H1 (cell line): ENCODE measurements around the gene GALT. TPM values are rescaled to one million over a fixed set of nuclear protein-coding genes. Genes with fewer than 3 reads are reported as not detected.

ENCODE experiments used
- CTCF ChIA-PET: fragments of 300-600 bp; sonication (Branson Sonifier 250); formaldehyde crosslinking; loops from one replicate; lab custom pipeline; 2021; ENCODE audit not compliant: partially characterized antibody; lab: Charles Lee
- POLR2A ChIA-PET: fragments of 300-600 bp; sonication (Branson Sonifier 250); formaldehyde crosslinking; loops from one replicate; lab custom pipeline; 2021; ENCODE audit warnings: inconsistent platforms; ENCODE audit not compliant: partially characterized antibody; lab: Charles Lee
- DNase-seq, 2 experiments: peaks; one replicate each; pipeline versions ENCODE4 v3.0.0 to v3.0.0-alpha.2; 2010 to 2022; ENCODE audit warnings: low spot score in 2 of 2, low read depth in 1 of 2, mixed read lengths in 1 of 2
- FAIRE-seq: peaks from 2 replicates; lab custom pipeline; 2011; peaks lifted over from hg19 to GRCh38; lab: Jason Lieb, UNC
- H2AFZ ChIP-seq: 2 replicates; pipeline ENCODE4 v1.8.1; 2012; ENCODE audit warnings: low read length, inconsistent platforms
- H2AK5ac ChIP-seq: 2 replicates; pipeline ENCODE4 v1.6.1; 2013; ENCODE audit warnings: low read depth, low read length
- H2BK120ac ChIP-seq: replicated peaks from 2 replicates; pipeline ENCODE3; 2013; ENCODE audit warnings: low read depth, low read length, inconsistent platforms
- H2BK12ac ChIP-seq: 2 replicates; pipeline ENCODE4 v1.6.1; 2013; ENCODE audit warnings: low read depth, low read length
- H2BK15ac ChIP-seq: 2 replicates; pipeline ENCODE4 v1.6.1; 2013; ENCODE audit warnings: low read length
- H2BK20ac ChIP-seq: 2 replicates; pipeline ENCODE4 v1.6.1; 2013; ENCODE audit warnings: low read length
- H2BK5ac ChIP-seq: 2 replicates; pipeline ENCODE4 v1.6.1; 2013; ENCODE audit warnings: low read depth, low read length
- H3K14ac ChIP-seq: 2 replicates; pipeline ENCODE4 v1.6.1; 2013; ENCODE audit warnings: inconsistent platforms; ENCODE audit not compliant: insufficient read length
- H3K18ac ChIP-seq: 2 replicates; pipeline ENCODE4 v1.6.1; 2013; ENCODE audit warnings: low read length; ENCODE audit errors: extremely low read depth
- H3K23ac ChIP-seq: 2 replicates; pipeline ENCODE4 v1.6.1; 2013; ENCODE audit warnings: inconsistent platforms; ENCODE audit not compliant: insufficient read length
- H3K23me2 ChIP-seq: 2 replicates; pipeline ENCODE4 v1.6.1; 2013; ENCODE audit warnings: low read depth, low read length
- H3K27ac ChIP-seq: 2 replicates; pipeline ENCODE4 v1.6.1; 2011; ENCODE audit warnings: low read depth, low read length, inconsistent platforms
- H3K27me3 ChIP-seq, 4 experiments: replicated peaks in 1 of 4; 1 replicate in 1 of 4; 2 replicates in 3 of 4; pipeline versions ENCODE4 v1.6.1 to v1.8.1; 2011 to 2013; ENCODE audit warnings: low read length in 3 of 4, mild to moderate bottlenecking in 3 of 4, inconsistent platforms in 2 of 4, mixed read lengths in 2 of 4, moderate library complexity in 1 of 4; ENCODE audit not compliant: control insufficient read depth in 3 of 4, insufficient read depth in 3 of 4; ENCODE audit errors: extremely low read depth in 1 of 4
- H3K36me3 ChIP-seq, 4 experiments: 2 replicates each; pipeline versions ENCODE4 v1.6.1 to v1.8.1; 2011 to 2013; ENCODE audit warnings: mild to moderate bottlenecking in 4 of 4, low read length in 3 of 4, moderate library complexity in 2 of 4, control low read depth in 1 of 4, inconsistent platforms in 1 of 4; ENCODE audit not compliant: insufficient read depth in 4 of 4, control insufficient read depth in 2 of 4
- H3K4ac ChIP-seq: replicated peaks from 2 replicates; pipeline ENCODE3; 2013; ENCODE audit warnings: low read length, low read depth, mixed read lengths, inconsistent platforms; ENCODE audit not compliant: insufficient read length
- H3K4me1 ChIP-seq, 4 experiments: replicated peaks in 1 of 4; 1 replicate in 1 of 4; 2 replicates in 3 of 4; pipeline versions ENCODE4 v1.6.1 to v1.8.1; 2011 to 2013; ENCODE audit warnings: low read length in 3 of 4, inconsistent platforms in 2 of 4, mixed read lengths in 1 of 4; ENCODE audit not compliant: insufficient read depth in 4 of 4, control insufficient read depth in 3 of 4
- H3K4me2 ChIP-seq, 2 experiments: 2 replicates each; pipeline versions ENCODE4 v1.6.1 to v1.8.1; 2011 to 2013; ENCODE audit warnings: low read depth in 2 of 2, low read length in 2 of 2, control low read depth in 1 of 2, inconsistent platforms in 1 of 2, mild to moderate bottlenecking in 1 of 2; ENCODE audit not compliant: insufficient read depth in 1 of 2
- H3K4me3 ChIP-seq, 4 experiments: fragments of 200-600, 300-600 bp in 1 of 4; sonication (generic), shearing (Covaris generic), sonication (Bioruptor Twin) in 1 of 4; 2 replicates each; pipeline versions ENCODE4 v1.5.1 to v1.8.1; 2011 to 2016; ENCODE audit warnings: low read length in 4 of 4, low read depth in 3 of 4, control low read depth in 2 of 4, inconsistent platforms in 2 of 4, mild to moderate bottlenecking in 2 of 4, mixed read lengths in 1 of 4, moderate library complexity in 1 of 4; ENCODE audit not compliant: insufficient read depth in 2 of 4; ENCODE audit errors: extremely low read depth in 1 of 4
- H3K56ac ChIP-seq: replicated peaks from 2 replicates; pipeline ENCODE3; 2013; ENCODE audit warnings: low read depth, mild to moderate bottlenecking, mixed read lengths, low read length, inconsistent platforms; ENCODE audit not compliant: insufficient read length
- H3K79me1 ChIP-seq: 2 replicates; pipeline ENCODE4 v1.6.1; 2013; ENCODE audit warnings: low read depth, low read length, control low read depth
- H3K79me2 ChIP-seq, 2 experiments: 2 replicates each; pipeline versions ENCODE4 v1.6.1 to v1.8.1; 2012 to 2013; ENCODE audit warnings: low read length in 2 of 2, mild to moderate bottlenecking in 2 of 2, inconsistent platforms in 1 of 2; ENCODE audit not compliant: insufficient read depth in 2 of 2, control insufficient read depth in 1 of 2
- H3K9ac ChIP-seq, 4 experiments: replicated peaks in 1 of 4; 1 replicate in 1 of 4; 2 replicates in 3 of 4; pipeline versions ENCODE4 v1.6.1 to v1.8.1; 2011 to 2013; ENCODE audit warnings: low read depth in 3 of 4, low read length in 3 of 4, control low read depth in 2 of 4, mild to moderate bottlenecking in 2 of 4, moderate library complexity in 2 of 4, inconsistent platforms in 1 of 4; ENCODE audit errors: extremely low read depth in 1 of 4
- H3K9me3 ChIP-seq, 2 experiments: 2 replicates each; pipeline versions ENCODE4 v1.6.1 to v1.8.1; 2012 to 2013; ENCODE audit warnings: mild to moderate bottlenecking in 2 of 2, moderate library complexity in 2 of 2, control low read depth in 1 of 2, inconsistent platforms in 1 of 2, low read depth in 1 of 2, low read length in 1 of 2, mixed read lengths in 1 of 2; ENCODE audit not compliant: insufficient read depth in 2 of 2
- H4K20me1 ChIP-seq, 2 experiments: replicated peaks in 1 of 2; 2 replicates each; pipeline versions ENCODE3 to v1.8.1; 2011 to 2013; ENCODE audit warnings: inconsistent platforms in 2 of 2, low read length in 2 of 2, mild to moderate bottlenecking in 1 of 2; ENCODE audit not compliant: insufficient read depth in 2 of 2, control insufficient read depth in 1 of 2
- H4K5ac ChIP-seq: 2 replicates; pipeline ENCODE4 v1.6.1; 2013; ENCODE audit warnings: low read length, low read depth, mixed read lengths, inconsistent platforms; ENCODE audit not compliant: insufficient read length
- H4K8ac ChIP-seq: 2 replicates; pipeline ENCODE4 v1.8.0; 2013; ENCODE audit warnings: mild to moderate bottlenecking, moderate library complexity, low read length, inconsistent platforms; ENCODE audit not compliant: insufficient read depth; ENCODE audit errors: extremely low read depth
- H4K91ac ChIP-seq: replicated peaks from 2 replicates; pipeline ENCODE3; 2013; ENCODE audit warnings: low read length, mixed read lengths, inconsistent platforms; ENCODE audit not compliant: insufficient read length
- CBX5 ChIP-seq: fragments of 300-800, 300-1000 bp; sonication (generic); IDR thresholded peaks from 2 replicates; pipeline ENCODE4 v1.7.1; 2016; ENCODE audit warnings: antibody characterized with exemption, low read length, low read depth
- CBX8 ChIP-seq: fragments of 300-800, 300-1000 bp; sonication (generic); IDR thresholded peaks from 2 replicates; pipeline ENCODE4 v1.7.1; 2016; ENCODE audit warnings: low read depth, low read length, borderline replicate concordance
- CEBPB ChIP-seq: IDR thresholded peaks from 2 replicates; pipeline ENCODE4 v1.6.1; 2012; ENCODE audit warnings: low read depth, low read length
- EP300 ChIP-seq, 2 experiments: IDR thresholded peaks; 1 replicate in 1 of 2; 2 replicates in 1 of 2; pipeline ENCODE4 v1.6.1; 2011 to 2012; ENCODE audit warnings: low read depth in 2 of 2, low read length in 2 of 2, mild to moderate bottlenecking in 2 of 2, borderline replicate concordance in 1 of 2, inconsistent platforms in 1 of 2, moderate library complexity in 1 of 2
- KDM4A ChIP-seq: IDR thresholded peaks from one replicate; pipeline ENCODE4 v1.7.1; 2012; ENCODE audit warnings: low read depth, mild to moderate bottlenecking, moderate library complexity, low read length, inconsistent platforms; ENCODE audit not compliant: severe bottlenecking
- KDM5A ChIP-seq: fragments of 200-600 bp; IDR thresholded peaks from 2 replicates; pipeline ENCODE4 v1.7.1; 2012; ENCODE audit warnings: mild to moderate bottlenecking, low read length, inconsistent platforms, mixed read lengths
- RBBP5 ChIP-seq: IDR thresholded peaks from 2 replicates; pipeline ENCODE4 v1.7.1; 2012; ENCODE audit warnings: low read depth, mild to moderate bottlenecking, inconsistent platforms, low read length, moderate library complexity, borderline replicate concordance
- SP4 ChIP-seq: IDR thresholded peaks from 2 replicates; pipeline ENCODE4 v1.6.1; 2012; ENCODE audit warnings: low read length, inconsistent platforms
- TAF1 ChIP-seq: IDR thresholded peaks from 2 replicates; pipeline ENCODE4 v1.6.1; 2011; ENCODE audit warnings: mild to moderate bottlenecking, low read depth, low read length
- WGBS, 2 experiments: shearing (Covaris generic) in 1 of 2; methylation state at CpG; one replicate each; pipeline versions ENCODE4 v1.1.6 to v1.1.7; 2013 to 2015; ENCODE audit warnings: low lambda C conversion rate in 2 of 2, mixed read lengths in 2 of 2, inconsistent platforms in 1 of 2, low coverage in 1 of 2, missing lambda C conversion rate in 1 of 2; ENCODE audit not compliant: insufficient replicate concordance in 2 of 2, insufficient coverage in 1 of 2, insufficient read length in 1 of 2; ENCODE audit errors: extremely low coverage in 1 of 2, missing lambda C conversion rate in 1 of 2; 5-methylcytosine and 5-hydroxymethylcytosine counted together
- polyA plus RNA-seq, 7 experiments: library from polyadenylated mRNA; depleted of rRNA in 3 of 7; stranded (reverse) in 5 of 7; unstranded in 2 of 7; fragments of >200 nt in 5 of 7; fragments of 200-250 nt in 2 of 7; gene quantifications; 1 replicate in 5 of 7; 2 replicates in 1 of 7; 4 replicates in 1 of 7; pipeline versions ENCODE4 v1.2.1 to v1.2.3, GENCODE V29; 2011 to 2013; ENCODE audit warnings: missing spikeins in 2 of 7, mixed read lengths in 2 of 7
- total RNA-seq: library from RNA; stranded (reverse); fragmentation: NEBNext Ultra II Directional; extraction: Animal tissue kit (Norgen Biotek cat#: 25700); gene quantifications from 2 replicates; pipeline ENCODE4 v1.2.1, GENCODE V29; 2021

The GALT gene
- total and polyA plus RNA-seq, 2 of the 8 experiments (the other 6 are each of a cell fraction or from before 2014, with no cell fraction given): 21.9 to 50.6 TPM

- Histone ChIP-seq H3K9ac (peak within 1 kb of the TSS in 3 of 4 experiments; percentile 79 to 83 (median 81); a peak in 6 of 7 replicates), H3K27ac (peak within 1 kb of the TSS; percentile 43; the same call in 1 of the 2 replicates), H3K23me2 (peaks cover 10% of the 10 kb centered on the region; the same call in 1 of the 2 replicates), H2BK15ac (peak within 1 kb of the TSS; percentile 72; the same call in 1 of the 2 replicates), H4K8ac (peak within 1 kb of the TSS; percentile 95), H3K36me3 (no peaks in the 10 kb centered on the region; a peak in 1 of 8 replicates), H4K5ac (peak within 1 kb of the TSS; percentile 77), H2BK120ac (peak within 1 kb of the TSS; percentile 18), H2AFZ (peak within 1 kb of the TSS; percentile 90; the same call in 1 of the 2 replicates), H3K27me3 (peaks cover 0 to 6% (median 2%) of the 10 kb centered on the region in 4 experiments; a peak in 2 of 7 replicates), H3K79me1 (no peaks in the 10 kb centered on the region), H4K91ac (peak within 1 kb of the TSS; percentile 11), H3K4me3 (peak within 1 kb of the TSS; percentile 74 to 87 (median 82)), H3K4me2 (peak within 1 kb of the TSS; percentile 81 to 94), H3K23ac (no peak within 1 kb of the TSS), H2AK5ac (no peak within 1 kb of the TSS), H3K79me2 (no peaks in the 10 kb centered on the region), H4K20me1 (no peaks in the 10 kb centered on the region), H2BK12ac (peak within 1 kb of the TSS; percentile 10; the same call in 1 of the 2 replicates), H3K56ac (peak within 1 kb of the TSS; percentile 70), H3K14ac (peak within 1 kb of the TSS; percentile 92), H3K9me3 (no peaks in the 10 kb centered on the region), H3K18ac (peak within 1 kb of the TSS; percentile 90), H3K4me1 (peaks cover 0 to 11% (median 6%) of the 10 kb centered on the region in 4 experiments; a peak in 6 of 7 replicates), H3K4ac (peak within 1 kb of the TSS; percentile 82), H2BK20ac (no peak within 1 kb of the TSS), H2BK5ac (no peak within 1 kb of the TSS)
- ChIA-PET CTCF (interaction anchor here (0.6 to 16.9 kb wide), 16 partner anchors 8 to 979 kb away, joined by 3 to 401 read pairs (median 4); partner anchors contain the start of genes ARID3C, DCTN3, GALT and SIGMAR1), POLR2A (interaction anchor here (0.8 to 3.4 kb wide), 5 partner anchors 10 to 33 kb away, joined by 3 to 17 read pairs (median 3); partner anchors contain the start of genes ARID3C and SIGMAR1)
- DNase-seq (peak in 1 of 2 experiments; percentile 88), FAIRE-seq (no peak)
- 4% methylated on average over 58 of the region's 77 CpGs; no CpG with 5 or more reads in 1 of the 2 experiments for WGBS, 2 experiments
- TF ChIP-seq TAF1: peak; percentile 83
- TF ChIP-seq KDM5A: no peak
- peak; percentile 29; the same call in 1 of the 2 replicates for TF ChIP-seq RBBP5
- TF ChIP-seq CBX5: no peak
- TF ChIP-seq SP4: 0 out of 2 replicates have a peak, but pooled peaks have one; percentile 16
- peak; percentile 90 for TF ChIP-seq KDM4A
- no peak for TF ChIP-seq CEBPB
- TF ChIP-seq EP300 (IDR thresholded peaks at IDR 0.05; ENCODE audit: borderline replicate concordance in 1 of 2, low read depth in 2 of 2, low read length in 2 of 2): no peak
- TF ChIP-seq CBX8: no peak
These were observed 34.4 kb upstream of the GALT start, which contains the start of gene RPP25L for GRCh38 chr9:34611811-34612787. Gene RPP25L, minus strand, starts transcription at chr9:34612097. Its CDS starts 801 bp downstream, at chr9:34611296.
